Activated CD4-positive, alpha-beta T cell treated with anti-CD3 and anti-CD28 coated beads for 24 hours (primary cell): ENCODE data around the gene RTP3.
"Not testable (repeated sequence)": the region's sequence is repeated elsewhere in the genome, so short reads cannot be mapped to it uniquely, and the experiment has no call there.

ENCODE experiments used
- DNase-seq, 2 donors: peaks; one replicate each; pipeline ENCODE4 v3.0.0-alpha.2; 2020; ENCODE audit warnings: low read depth in 2 of 2

Gene RTP3

GRCh38 chr3:46519952-46520351 lies 22.2 kb downstream of the RTP3 start:
- DNase-seq, result no peak

GRCh38 chr3:46520531-46520930 lies 22.8 kb downstream of the RTP3 start:
- DNase-seq, result no peak

DNA sequence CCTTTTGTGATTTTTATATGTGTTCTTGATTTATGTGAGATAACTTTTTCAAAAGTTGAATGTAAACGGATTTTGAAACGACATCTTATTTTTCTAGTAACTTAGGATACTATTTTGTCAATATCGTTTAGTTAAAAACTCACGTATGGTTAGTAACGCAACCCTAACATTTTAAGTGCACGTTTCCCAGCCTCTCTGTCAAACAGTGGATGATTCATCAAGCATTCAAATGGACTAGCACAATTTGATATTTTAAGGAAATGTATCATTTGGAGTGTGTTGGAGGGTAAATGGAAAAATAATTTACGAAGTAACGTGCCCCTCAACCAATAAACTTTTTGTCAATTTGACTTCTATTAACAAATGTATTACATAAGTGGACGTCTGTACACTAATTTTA lies 23.3 kb downstream of the RTP3 start:
- DNase-seq, result no peak

- DNase-seq, result not testable (repeated sequence)
Observed at GRCh38 chr3:46522201-46522600, 24.4 kb downstream of the RTP3 start.

GRCh38 chr3:46523556-46523955 lies 25.8 kb downstream of the RTP3 start:
- DNase-seq, result no peak

DNA sequence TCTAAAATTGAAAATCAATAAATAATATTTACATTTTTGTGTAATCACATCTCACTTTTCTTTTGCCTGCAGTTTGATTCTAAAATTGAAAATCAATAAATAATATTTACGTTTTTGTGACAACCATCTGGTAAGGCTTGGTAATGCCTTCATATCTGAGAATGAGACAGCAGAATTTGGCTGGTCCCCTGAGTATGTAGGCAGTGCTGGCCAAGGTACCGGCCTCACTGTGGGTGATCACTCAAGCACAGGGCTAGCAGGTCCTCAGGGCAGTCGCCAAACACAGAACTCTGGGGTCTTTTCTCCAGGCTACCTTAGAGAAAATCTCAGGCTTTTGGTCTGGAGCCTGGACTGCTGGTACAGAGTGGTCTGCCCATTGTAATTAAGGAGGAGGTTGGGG lies 26.2 kb downstream of the RTP3 start:
- DNase-seq, result no peak

DNA sequence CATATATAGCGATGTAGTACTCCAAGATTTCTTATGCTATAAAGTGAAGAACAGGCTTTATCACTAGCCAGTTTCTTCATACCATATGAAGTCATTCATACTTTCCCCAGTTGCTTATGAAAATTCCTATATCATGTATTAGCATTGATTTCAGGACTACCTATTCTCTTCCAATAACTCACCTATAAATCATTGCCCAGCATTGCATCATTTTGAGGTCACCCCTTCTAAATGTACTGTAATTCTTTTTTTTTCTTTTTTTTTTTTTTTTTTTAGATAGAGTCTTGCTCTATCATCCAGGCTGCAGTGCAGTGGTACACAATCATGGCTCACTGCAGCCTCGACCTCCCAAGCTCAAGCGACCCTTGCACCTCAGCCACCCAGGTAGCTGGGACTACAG lies 27.1 kb downstream of the RTP3 start:
- DNase-seq, result no peak

DNA sequence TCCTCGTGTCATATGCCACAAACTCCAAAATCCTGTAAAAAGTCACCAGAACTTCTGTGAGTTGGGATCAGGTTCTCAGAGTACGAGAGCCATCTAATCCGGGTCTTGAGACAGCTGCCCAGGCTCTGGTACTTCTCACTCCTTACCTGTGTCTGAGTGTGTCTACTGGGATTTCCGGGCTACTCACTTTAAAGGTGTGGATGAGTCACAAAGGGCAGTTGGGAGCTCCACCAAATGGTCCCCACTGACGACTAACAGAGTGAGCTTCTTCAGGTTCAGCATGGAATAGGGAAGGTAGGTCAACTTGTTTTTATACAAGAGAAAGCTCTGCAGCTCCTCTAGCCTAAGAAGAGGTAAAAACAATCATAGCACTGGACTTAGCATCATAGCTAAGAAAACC lies 29.5 kb downstream of the RTP3 start:
- no peak for DNase-seq

DNA sequence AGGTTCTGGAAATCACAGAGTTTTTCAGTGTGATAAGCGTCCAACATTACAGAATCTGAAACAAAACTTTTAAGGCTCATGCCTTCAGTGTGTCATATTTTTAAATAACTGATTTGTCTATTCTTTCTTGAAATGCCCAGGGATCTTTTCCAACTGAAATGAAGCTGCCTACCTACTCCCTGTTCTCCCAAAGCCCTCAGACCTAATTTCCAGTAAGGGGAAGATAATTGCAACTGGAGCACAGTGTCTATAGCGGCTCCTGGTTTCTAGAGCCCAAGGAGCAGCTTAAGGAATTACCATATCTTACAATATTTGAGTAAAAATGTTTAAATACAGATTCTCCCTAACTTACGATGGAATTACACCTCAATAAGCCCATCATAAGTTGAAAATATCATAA lies 35.3 kb downstream of the RTP3 start:
- DNase-seq, result no peak

DNA sequence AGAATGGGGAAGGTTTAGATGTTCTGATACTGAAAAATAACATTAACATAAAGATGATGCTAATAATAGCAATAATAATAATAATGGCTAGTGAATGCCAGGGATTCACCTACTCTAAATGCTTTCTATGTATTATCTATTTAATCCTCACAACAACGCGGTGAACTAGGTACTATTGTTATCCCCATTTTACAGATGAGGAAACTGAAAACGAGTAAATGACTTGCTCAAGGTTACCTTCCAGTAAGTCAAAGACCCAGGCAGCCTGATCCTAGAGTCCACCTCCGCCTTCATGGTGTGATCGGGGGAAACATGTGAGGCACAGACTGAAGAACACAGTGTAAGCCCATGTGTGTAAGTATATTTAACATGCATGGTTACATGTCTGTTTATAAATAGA lies 38.0 kb downstream of the RTP3 start:
- no peak for DNase-seq

GRCh38 chr3:46536758-46537157 lies 39.0 kb downstream of the RTP3 start:
- DNase-seq, result no peak

- DNase-seq, result no peak
Observed at GRCh38 chr3:46537316-46537715, 39.5 kb downstream of the RTP3 start.

GRCh38 chr3:46537779-46538178 lies 40.0 kb downstream of the RTP3 start:
- no peak for DNase-seq

DNA sequence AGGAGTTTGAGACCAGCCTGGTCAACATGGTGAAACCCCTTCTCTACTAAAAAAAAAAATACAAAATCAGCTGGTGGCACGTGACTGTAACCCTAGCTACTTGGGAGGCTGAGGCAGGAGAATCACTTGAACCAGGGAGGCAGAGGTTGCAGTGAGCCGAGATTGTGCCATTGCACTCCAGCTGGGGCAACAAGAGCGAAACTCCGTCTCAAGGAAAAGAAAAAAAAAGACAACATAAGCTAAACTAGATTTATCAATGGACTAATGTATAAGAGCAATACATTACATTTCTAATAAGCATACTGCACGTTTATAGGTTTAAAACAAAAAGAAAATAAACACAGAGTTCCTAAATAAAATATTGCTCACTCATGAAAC lies 40.6 kb downstream of the RTP3 start:
- not testable (repeated sequence) for DNase-seq

DNA sequence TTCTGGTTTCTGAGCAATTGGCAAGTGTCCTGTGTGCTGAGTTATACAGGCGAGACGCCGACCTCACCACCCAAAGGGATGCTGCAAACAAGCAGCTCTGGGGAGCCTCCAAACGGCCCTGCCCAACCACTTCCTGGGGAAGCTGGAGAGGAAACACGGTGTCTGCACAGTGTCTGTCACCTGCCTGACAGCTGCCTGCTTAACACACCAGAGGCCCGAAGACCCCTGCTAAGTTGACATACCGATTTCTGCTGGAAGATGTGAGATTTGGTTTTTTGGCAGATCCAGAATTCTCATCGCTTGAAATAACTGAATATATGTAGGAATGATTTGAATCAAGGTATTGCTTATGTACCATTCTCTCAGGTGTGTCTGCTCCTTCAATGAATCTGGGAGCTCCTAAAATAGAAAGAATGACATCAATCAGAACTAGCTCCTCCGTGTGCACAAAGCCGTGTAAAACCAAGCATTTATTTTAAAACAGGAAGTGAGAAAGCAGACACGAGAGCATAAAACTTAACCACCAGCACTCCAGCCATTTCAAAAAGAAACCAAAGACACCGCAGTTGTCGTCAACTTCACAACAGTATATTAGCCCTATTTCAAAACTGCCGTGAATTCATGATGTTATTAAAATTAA lies 41.1 kb downstream of the RTP3 start:
- DNase-seq, result peak; percentile 39 to 50

DNA sequence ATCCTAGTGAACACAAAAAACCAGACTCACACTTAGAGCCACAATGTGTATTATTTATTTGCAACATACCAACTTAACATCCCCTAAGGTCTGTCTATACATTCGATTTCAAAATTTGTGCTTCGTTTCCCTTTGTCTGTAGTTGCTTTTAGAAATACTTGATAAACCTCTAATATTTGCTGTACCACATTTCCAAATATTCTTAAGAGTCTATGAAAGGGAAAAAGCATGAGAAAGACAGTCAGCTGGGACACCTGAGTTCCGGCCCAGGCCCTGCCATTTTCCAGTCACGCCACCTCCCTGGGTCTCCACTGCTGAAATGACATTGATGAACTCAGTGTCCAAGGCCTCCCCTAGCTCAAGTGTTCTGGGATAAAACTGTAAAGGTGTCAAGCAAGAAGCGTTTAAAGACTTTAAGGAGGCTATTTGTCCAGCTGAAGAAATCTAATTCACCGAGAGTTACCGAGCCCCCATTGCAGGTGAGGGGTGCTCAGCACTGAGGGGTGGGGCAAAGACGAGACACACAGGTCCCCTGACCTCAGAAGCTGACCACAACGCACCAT lies 41.7 kb downstream of the RTP3 start:
- DNase-seq, result no peak

GRCh38 chr3:46540550-46540949 lies 42.8 kb downstream of the RTP3 start:
- DNase-seq, result no peak

GRCh38 chr3:46541835-46542234 lies 44.1 kb downstream of the RTP3 start:
- DNase-seq, result no peak

GRCh38 chr3:46542344-46542743 lies 44.6 kb downstream of the RTP3 start:
- no peak for DNase-seq

- DNase-seq, result no peak
Observed at GRCh38 chr3:46542801-46543201, 45.0 kb downstream of the RTP3 start.

DNA sequence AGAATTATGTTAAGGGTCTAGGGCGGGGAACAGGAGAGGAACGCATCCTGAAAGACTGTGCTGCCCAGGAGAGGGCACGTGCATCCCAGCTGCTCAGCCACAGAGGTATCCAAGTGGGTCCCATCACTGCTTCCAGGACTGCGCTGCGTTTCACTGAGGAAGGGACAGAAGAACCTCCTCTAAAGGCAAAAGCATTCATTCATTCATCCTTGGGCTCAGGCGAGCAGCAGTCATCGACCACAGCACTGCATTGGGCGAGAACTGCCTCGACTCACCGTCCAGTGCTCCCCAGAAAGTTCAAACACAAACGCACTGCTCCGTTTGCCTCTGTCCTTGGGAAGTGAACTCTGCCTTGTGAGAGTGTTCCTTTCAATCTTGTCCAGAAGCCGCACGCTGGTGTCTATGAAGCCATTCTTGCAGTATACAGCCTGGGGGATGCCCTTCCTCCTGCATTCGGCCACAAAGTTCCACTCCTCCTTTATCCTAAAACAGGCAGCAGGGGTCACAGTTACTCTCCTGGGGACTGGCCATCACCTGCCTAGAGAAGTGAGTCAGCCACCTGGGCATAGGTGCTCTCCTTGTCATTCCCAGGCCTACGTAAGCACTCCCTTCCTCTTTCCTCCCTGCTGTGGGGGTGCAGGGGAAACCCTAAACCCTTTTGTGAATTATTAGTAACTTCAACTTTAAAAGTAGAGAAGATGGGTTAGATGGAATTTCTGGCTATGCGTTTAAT lies 47.2 kb downstream of the RTP3 start:
- DNase-seq, result no peak

- no peak for DNase-seq
Observed at GRCh38 chr3:46545818-46546630, 48.2 kb downstream of the RTP3 start.
